Middle frontal gyrus (tissue), 1 donor: ENCODE data around the gene ZNF341.

Experiments
- DNase-seq: peaks from one replicate; pipeline ENCODE4 v3.0.0-alpha.2; 2015; ENCODE audit warnings: low spot score; ENCODE audit errors: extremely low spot score

Gene ZNF341

GRCh38 chr20:33822991-33823390, 91.2 kb downstream of the ZNF341 start:
- DNase-seq: no peak

DNA sequence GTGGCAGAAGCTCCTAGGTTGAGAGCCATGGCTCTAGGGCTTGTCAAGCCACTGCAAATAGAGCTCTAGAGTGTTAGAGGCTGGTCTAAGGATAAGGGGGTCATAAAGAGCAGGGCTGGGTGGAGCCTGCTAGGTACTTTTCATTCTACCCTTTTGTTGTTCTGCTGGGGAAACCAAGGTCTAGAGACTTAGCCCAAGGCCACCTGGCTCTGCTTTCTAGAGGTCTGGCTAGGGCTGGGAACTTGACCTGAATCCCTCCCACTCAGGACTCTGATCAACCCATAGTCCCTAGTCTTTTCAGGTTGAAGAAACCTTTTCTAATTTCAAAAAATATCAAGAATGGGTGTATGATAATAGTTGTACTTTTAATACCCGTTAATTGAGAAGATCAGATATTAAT, 93.1 kb downstream of the ZNF341 start:
- DNase-seq: no peak

- no peak for DNase-seq
These were observed 93.8 kb downstream of the ZNF341 start for GRCh38 chr20:33825340-33826269.

DNA sequence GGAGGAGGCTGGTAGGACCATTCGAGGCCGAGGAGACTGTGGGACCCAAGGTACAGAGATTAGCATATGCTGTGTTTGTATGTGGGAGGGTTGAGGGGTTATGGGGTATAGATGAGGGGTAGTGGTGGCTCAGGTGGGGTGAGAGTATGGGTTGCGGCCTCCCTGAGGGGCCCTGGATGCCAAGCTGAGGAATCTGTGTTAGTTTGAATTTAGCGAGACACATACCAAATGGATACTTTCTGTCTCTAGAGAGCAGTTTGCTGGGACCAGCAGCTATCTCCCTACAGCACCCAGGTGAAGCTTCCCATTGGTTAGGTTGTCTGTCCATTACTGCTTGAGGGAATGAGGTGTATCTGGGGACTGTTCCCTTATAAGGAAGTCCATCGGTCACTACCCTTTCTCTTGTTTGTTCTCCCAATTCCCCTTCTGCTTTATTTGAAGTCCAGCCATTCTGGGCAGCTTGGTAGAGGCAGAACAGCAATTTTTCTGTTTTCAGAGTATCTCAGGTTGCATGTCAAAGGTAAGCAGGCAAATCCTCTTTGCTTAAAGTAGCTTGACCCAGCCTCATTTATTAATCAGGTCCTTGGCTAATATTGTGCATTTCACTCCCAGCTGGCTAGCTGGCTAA, 94.6 kb downstream of the ZNF341 start:
- DNase-seq: no peak

- DNase-seq: no peak
These were observed 95.3 kb downstream of the ZNF341 start for GRCh38 chr20:33827109-33827508.

- DNase-seq: no peak
These were observed 96.0 kb downstream of the ZNF341 start for GRCh38 chr20:33827634-33828325.

GRCh38 chr20:33828326-33828844, 96.6 kb downstream of the ZNF341 start:
- no peak for DNase-seq

DNA sequence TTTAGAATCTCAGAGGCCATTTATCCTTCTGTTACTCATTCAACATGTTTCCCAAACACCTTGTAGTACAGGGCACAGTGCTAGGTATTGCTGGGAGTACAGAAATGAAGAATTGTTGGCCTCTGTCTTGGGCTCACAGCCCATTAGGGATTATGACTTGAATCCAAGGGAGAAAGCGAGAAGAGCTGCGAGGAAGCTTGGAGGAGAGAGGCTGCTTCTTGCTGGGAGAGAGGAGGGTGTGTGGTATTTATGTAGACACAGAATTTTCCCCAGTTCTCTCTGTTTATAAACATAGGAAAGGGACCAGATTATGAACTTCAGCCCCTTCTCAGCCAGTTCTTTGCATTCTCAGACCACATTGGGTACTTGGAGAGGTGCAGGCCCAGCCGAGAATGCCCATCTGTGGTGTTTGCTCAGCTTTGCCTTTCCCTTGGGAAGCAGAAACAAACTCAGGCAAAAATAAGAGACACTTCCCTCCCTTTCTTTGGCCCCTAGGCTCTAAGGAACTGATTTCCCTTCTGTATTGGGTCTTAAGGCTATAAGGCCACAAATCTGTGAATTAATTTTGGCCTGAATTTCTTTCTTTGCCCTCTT, 97.3 kb downstream of the ZNF341 start:
- DNase-seq: no peak

DNA sequence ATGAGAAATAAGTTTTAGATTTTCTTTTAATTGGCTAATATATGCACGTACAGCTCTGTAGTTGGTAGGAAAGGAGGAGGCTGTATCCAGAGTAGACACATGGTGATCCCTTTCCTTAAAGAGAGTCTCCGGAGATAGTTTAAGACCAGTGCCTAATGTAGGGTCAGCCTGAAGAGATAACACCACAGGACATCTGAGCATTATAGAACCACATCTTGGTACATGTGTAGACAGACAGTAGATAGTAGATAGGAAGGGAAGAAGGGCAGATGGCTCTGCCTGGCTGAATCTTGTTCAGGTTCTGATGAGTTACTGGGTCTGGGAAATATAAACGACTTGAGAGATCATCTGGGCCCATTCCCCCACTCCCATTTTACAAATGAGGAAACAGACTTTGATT, 97.8 kb downstream of the ZNF341 start:
- no peak for DNase-seq

DNA sequence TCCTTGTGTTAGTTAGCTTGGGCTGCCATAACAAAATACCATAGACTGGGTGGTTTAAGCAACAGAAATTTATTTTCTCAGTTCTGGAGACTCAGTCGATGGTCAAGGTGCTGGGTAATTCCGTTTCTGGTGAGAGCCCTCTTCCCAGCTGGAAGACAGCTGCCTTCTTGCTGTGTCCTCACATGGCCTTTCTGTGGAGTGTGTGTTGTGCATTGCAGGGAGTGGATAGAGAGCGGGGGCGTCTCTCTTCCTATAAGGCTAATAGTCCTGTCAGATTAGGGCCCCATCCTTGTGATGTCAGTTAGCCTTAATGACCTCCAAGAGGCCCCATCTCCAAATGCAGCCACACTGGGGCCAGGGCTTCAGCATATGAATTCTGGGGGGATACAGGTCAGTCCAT, 98.6 kb downstream of the ZNF341 start:
- no peak for DNase-seq

GRCh38 chr20:33832103-33832804, 100.5 kb downstream of the ZNF341 start:
- no peak for DNase-seq

DNA sequence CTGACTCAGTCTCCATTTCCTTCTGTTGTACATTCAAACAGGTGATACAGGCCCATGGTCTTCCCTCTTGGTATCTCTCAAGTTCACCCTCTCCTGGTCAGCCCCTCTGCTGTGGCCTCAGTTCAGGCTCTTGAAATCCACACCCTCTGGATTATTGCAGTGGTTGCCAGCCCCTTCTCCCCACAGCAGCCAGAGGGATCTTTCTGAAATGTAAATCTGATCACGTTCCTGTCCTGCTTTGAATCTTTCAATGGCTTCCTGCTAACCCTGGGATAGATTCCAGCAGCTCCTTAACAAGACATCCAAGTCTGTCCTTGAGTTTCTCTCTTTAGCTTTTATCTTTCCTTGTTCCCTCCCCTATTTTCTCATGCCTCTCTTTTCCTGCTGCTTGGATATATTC, 101.5 kb downstream of the ZNF341 start:
- DNase-seq: no peak

- DNase-seq: no peak
These were observed 103.9 kb downstream of the ZNF341 start for GRCh38 chr20:33835615-33836172.

GRCh38 chr20:33836277-33836676, 104.5 kb downstream of the ZNF341 start:
- DNase-seq: no peak

- no peak for DNase-seq
These were observed 105.5 kb downstream of the ZNF341 start for GRCh38 chr20:33837096-33837830.

DNA sequence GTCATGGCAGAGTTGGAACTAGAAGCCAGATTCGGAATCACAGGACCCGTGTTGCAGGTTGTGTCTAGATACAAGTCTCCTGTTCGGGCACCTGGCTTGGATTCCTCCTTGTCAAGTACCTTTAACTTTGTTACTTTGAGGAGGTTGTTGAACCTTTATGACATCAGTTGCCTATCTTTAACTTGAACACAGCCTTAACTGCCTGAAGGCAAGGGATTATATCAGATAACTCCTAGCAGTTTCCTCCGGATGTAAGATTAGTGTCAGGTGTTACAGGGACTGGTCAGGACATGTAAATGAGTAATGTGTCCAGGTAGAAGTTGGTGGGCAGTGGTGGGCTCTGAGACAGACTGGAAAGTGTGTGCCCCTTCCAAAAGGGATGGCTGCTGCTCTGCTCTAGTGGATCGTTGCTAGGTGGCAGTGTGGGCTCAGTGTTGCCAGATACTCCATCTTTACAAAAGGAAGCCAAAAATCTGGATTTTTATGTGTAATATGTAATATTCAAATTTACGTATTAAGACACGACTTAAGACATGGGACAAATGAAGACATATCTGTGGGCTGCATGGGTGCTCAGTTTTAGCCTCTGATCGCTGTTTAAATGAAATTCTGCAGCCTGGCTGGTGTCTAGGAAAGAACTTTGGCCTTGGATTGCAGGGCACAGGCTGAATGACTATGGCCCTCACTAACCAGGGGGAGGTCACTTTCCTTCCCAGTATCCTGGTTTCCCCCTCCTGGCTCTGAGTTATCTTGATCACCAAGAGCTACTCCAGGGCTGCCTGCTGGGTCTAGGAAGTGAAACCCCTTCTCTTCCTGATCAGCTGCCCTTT, 106.5 kb downstream of the ZNF341 start:
- no peak for DNase-seq

DNA sequence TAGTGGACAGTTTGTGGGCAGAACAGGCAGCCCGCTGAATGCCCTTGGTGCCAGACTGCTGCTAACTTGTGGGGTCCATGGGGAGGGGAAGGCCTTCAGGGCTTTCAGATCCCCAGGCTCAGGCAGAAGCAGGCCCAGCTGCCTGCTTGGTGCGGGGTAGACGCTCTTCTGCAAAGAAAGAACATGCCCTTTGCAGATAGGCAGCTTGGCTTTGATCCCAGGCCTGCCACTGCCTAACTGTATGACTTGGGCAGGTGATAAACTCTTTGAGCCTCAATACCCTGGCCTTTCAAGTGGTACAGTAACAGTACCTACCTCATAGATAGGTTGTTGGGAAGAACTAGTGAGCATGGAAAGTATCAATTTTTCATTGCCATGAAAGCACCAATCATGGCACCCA, 107.8 kb downstream of the ZNF341 start:
- no peak for DNase-seq

- DNase-seq: no peak
These were observed 108.4 kb downstream of the ZNF341 start for GRCh38 chr20:33840160-33840559.
